Activated CD8-positive, alpha-beta T cell treated with anti-CD3 and anti-CD28 coated beads, Interleukin-2, amount 10 ng/mL, durations not matched to agents 7 days and 5 days (primary cell): ENCODE results near the gene EDEM3. TPM values are rescaled to one million over a fixed set of nuclear protein-coding genes. Genes with fewer than 3 reads are reported as not detected.
A peak's percentile ranks its signal among the peaks of the same experiment; 100 is the strongest.
"Not testable (repeated sequence)": the region's sequence is repeated elsewhere in the genome, so short reads cannot be mapped to it uniquely, and the experiment has no call there.

Experiments
- ATAC-seq: fragments of 150-1000 bp; cut with Tn5 transposase; one replicate; pipeline ENCODE4 v1.10.0; 2021; ENCODE audit warnings: moderate library complexity
- CTCF ChIA-PET: fragments of 350-600 bp; sonication (Branson Sonifier 250); formaldehyde crosslinking; loops from one replicate; lab custom pipeline; 2021; ENCODE audit warnings: antibody characterized with exemption; lab: Charles Lee
- POLR2A ChIA-PET: fragments of 350-600 bp; sonication (Branson Sonifier 250); formaldehyde crosslinking; loops from one replicate; lab custom pipeline; 2021; ENCODE audit warnings: antibody characterized with exemption; lab: Charles Lee
- DNase-seq: peaks from one replicate; pipeline ENCODE4 v3.0.0-alpha.2; 2020
- H3K27ac Mint-ChIP-seq: one replicate; pipeline ENCODE4 v1.8.0; 2021; ENCODE audit warnings: mild to moderate bottlenecking, mixed read lengths
- H3K27me3 Mint-ChIP-seq: one replicate; pipeline ENCODE4 v1.8.0; 2021; ENCODE audit warnings: low read depth, mixed read lengths
- H3K36me3 Mint-ChIP-seq: one replicate; pipeline ENCODE4 v1.8.0; 2021; ENCODE audit warnings: low read depth, mixed read lengths
- H3K4me1 Mint-ChIP-seq: one replicate; pipeline ENCODE4 v1.8.0; 2021; ENCODE audit warnings: low read depth, mixed read lengths
- H3K4me3 Mint-ChIP-seq: one replicate; pipeline ENCODE4 v1.8.0; 2021; ENCODE audit warnings: mild to moderate bottlenecking, mixed read lengths
- H3K9me3 Mint-ChIP-seq: one replicate; pipeline ENCODE4 v1.8.0; 2022; ENCODE audit warnings: mixed read lengths; ENCODE audit not compliant: insufficient read depth
- total RNA-seq, 2 experiments: library from RNA; stranded (reverse); gene quantifications; one replicate each; pipeline ENCODE4 v1.2.3, GENCODE V29; 2021

EDEM3 gene
- total RNA-seq, 2 experiments from 2014 or later, result 20.8 to 28.6 TPM

DNA sequence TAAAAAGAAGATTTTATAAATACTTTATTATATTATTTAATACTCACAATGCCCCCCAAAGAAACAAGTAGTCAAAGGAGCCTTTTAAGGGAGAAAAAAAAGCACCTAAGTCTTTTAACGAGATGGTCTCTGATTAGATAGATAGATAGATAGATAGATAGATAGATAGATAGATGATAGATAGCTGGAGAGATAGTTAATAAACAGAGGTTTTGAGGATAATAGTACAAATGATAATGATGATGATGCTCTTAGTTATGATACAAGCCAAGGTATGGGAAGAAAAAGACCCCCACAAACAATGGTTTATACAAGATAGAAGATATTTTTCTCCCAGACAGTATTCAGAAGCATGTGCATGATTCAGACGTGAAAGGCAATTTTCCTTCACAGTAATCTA is 14.6 kb upstream of the EDEM3 start:
- H3K9me3 Mint-ChIP-seq, result no peaks in the 10 kb centered on the region
- no peaks in the 10 kb centered on the region for H3K4me1 Mint-ChIP-seq
- H3K27me3 Mint-ChIP-seq, result peaks cover 6% of the 10 kb centered on the region
- no peak overlapping the region for H3K4me3 Mint-ChIP-seq
- no peaks in the 10 kb centered on the region for H3K36me3 Mint-ChIP-seq
- DNase-seq (no peak), ATAC-seq (no peak)
- CTCF ChIA-PET, result no interaction called here
- H3K27ac Mint-ChIP-seq, result no peak overlapping the region
- POLR2A ChIA-PET, result no interaction called here

DNA sequence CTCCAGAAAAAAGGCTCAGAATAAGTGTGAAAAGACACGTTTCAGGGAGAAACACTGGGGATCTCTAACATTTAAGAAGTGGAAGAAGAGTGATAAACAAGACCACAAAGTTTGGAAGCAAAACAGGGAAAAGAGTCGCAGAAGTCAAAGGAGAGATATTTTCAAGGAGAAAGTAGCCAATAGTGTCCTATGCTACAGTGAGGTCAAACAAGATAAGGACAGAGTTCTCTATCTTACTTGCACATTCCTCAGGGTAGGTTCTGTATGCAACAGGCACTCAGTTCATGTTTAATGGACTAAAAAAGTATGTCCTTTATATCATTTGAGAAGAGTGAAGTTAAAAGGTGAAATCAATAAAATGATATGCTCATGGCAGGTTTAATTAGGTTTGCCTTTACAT is 13.8 kb upstream of the EDEM3 start:
- Mint-ChIP-seq H3K9me3 (no peaks in the 10 kb centered on the region), H3K36me3 (no peaks in the 10 kb centered on the region), H3K27me3 (peaks cover 6% of the 10 kb centered on the region), H3K4me1 (no peaks in the 10 kb centered on the region), H3K27ac (no peak overlapping the region), H3K4me3 (no peak overlapping the region)
- ChIA-PET POLR2A (no interaction called here), CTCF (no interaction called here)
- ATAC-seq (no peak), DNase-seq (no peak)

DNA sequence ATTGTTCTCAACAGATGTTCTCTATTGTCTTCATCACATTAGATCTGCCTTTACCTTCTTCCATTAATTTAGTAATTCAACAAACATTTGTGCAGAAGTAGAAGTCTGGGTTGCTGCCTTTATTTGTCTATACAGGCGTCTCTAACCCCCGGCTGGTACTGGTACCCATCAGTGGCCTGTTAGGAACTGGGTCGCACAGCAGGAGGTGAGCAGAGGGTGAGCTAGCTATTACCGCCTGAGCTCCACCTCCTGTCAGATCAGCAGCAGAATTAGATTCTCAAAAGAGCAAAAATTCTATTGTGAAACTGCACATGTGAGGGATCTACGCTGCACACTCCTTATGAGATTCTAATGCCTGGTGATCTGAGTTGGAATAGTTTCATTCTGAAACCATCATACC is 12.9 kb upstream of the EDEM3 start:
- Mint-ChIP-seq H3K27ac (no peak overlapping the region), H3K4me3 (no peak overlapping the region), H3K27me3 (peaks cover 6% of the 10 kb centered on the region), H3K36me3 (no peaks in the 10 kb centered on the region), H3K9me3 (no peaks in the 10 kb centered on the region), H3K4me1 (no peaks in the 10 kb centered on the region)
- no peak for ATAC-seq
- CTCF ChIA-PET, result no interaction called here
- DNase-seq, result no peak
- POLR2A ChIA-PET, result no interaction called here

GRCh38 chr1:184764483-184764882 is 9.8 kb upstream of the EDEM3 start:
- no peak overlapping the region for H3K4me3 Mint-ChIP-seq
- no peaks in the 10 kb centered on the region for H3K4me1 Mint-ChIP-seq
- ChIA-PET CTCF (no interaction called here), POLR2A (no interaction called here)
- H3K27ac Mint-ChIP-seq, result no peak overlapping the region
- no peaks in the 10 kb centered on the region for H3K9me3 Mint-ChIP-seq
- no peaks in the 10 kb centered on the region for H3K36me3 Mint-ChIP-seq
- ATAC-seq, result no peak
- H3K27me3 Mint-ChIP-seq, result peaks cover 12% of the 10 kb centered on the region
- DNase-seq, result no peak

DNA sequence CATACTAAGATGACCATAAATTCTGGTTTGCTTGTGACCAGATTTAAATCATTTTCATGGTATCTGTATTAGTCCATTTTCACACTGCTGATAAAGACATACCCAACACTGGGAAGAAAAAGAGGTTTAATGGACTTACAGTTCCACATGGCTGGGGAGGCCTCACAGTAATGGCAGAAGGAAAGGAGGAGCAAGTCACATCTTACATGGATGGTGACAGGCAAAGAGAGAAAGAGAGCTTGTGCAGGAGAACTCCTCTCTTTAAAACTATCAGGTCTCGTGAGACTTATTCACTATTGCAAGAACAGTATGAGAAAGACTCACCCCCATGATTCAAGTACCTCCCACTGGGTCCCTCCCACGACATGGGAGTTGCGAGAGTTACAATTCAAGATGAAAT is 8.9 kb upstream of the EDEM3 start:
- H3K4me1 Mint-ChIP-seq, H3K36me3 Mint-ChIP-seq, POLR2A ChIA-PET, CTCF ChIA-PET, H3K27ac Mint-ChIP-seq, H3K9me3 Mint-ChIP-seq, H3K4me3 Mint-ChIP-seq, DNase-seq, ATAC-seq: not testable (repeated sequence)
- H3K27me3 Mint-ChIP-seq, result peaks cover 12% of the 10 kb centered on the region

DNA sequence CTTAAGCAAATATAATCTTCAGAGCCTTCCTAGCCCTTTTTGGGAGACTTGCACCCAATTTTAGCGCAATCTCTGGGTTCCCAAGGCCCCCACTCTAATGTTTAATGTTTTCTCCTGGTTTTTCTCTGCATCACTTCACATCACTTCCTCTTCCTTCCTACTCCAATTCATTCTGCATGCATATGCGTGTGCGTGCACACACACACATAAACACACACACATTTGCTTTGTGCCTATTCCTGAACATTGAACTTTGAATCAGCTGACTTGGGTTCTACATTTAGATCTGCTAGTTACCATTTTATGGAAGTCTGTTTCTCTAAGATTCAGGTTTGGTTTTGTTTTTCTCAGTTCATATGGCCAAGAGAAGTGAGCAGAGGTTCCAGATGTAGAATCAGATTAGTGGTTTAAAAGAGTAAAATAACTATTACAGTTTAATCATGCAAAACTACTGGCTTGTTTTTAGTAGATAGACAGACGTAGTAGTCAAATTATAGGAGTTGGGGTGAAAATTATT is 7.4 kb upstream of the EDEM3 start:
- no peak for DNase-seq
- POLR2A ChIA-PET, result no interaction called here
- H3K27me3 Mint-ChIP-seq, result peaks cover 13% of the 10 kb centered on the region
- H3K4me1 Mint-ChIP-seq, result no peaks in the 10 kb centered on the region
- CTCF ChIA-PET, result interaction anchor here (1.5 kb wide), 2 partner anchors 18 to 220 kb away, joined by 3 to 6 read pairs; no protein-coding TSS in a partner anchor
- ATAC-seq, result no peak
- H3K9me3 Mint-ChIP-seq, result no peaks in the 10 kb centered on the region
- H3K4me3 Mint-ChIP-seq, result no peak overlapping the region
- no peaks in the 10 kb centered on the region for H3K36me3 Mint-ChIP-seq
- H3K27ac Mint-ChIP-seq, result no peak overlapping the region

DNA sequence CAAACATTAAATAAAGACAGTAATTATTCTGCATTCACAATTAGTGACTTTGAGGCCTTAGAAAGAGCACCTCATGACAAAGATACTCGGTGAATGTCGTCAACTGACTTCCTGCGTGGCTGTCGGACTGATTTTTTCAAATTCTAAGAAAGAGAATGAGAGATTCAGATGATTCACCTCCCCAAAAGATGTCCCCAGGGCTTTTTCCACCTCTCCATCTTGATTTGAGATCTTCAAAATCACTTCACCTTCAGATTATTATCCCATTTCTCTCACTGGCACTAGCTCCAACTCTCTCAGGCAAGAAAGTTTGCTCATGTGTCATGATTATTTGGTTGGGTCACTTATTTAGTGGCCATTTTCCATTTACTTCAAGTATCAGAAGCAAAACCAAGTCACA is 5.0 kb upstream of the EDEM3 start:
- Mint-ChIP-seq H3K27me3 (peaks cover 13% of the 10 kb centered on the region), H3K27ac (no peak overlapping the region), H3K4me1 (peaks cover 12% of the 10 kb centered on the region), H3K9me3 (no peaks in the 10 kb centered on the region), H3K4me3 (no peak overlapping the region), H3K36me3 (no peaks in the 10 kb centered on the region)
- DNase-seq (no peak), ATAC-seq (no peak)
- ChIA-PET POLR2A (no interaction called here), CTCF (no interaction called here)

- ChIA-PET POLR2A (no interaction called here), CTCF (no interaction called here)
- Mint-ChIP-seq H3K9me3 (no peaks in the 10 kb centered on the region), H3K27ac (no peak overlapping the region), H3K4me3 (no peak overlapping the region), H3K36me3 (no peaks in the 10 kb centered on the region), H3K27me3 (peaks cover 13% of the 10 kb centered on the region), H3K4me1 (peaks cover 12% of the 10 kb centered on the region)
- no peak for ATAC-seq
- no peak for DNase-seq
Measured at GRCh38 chr1:184759112-184759511, 4.5 kb upstream of the EDEM3 start.

DNA sequence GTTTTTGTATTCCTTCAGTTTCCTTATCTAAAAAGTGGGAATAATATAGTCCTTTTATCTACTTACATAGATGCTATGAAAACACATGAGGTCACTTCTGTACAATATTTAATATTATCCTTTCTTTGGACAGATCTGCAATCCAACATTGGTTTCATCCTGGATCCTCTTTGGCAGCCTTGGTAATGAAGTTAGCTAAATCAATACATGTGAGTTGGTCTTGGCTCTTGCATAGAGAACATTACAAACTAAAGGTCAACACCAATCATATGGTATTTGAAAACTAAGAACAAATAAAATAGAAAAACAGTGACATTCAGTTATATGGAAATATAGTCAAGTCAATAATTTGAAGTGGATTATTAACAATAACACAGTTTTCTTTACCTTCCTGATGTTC is 3.2 kb upstream of the EDEM3 start:
- Mint-ChIP-seq H3K4me3 (no peak overlapping the region), H3K27ac (no peak overlapping the region), H3K9me3 (no peaks in the 10 kb centered on the region), H3K4me1 (peaks cover 21% of the 10 kb centered on the region), H3K36me3 (peaks cover 8% of the 10 kb centered on the region), H3K27me3 (peaks cover 13% of the 10 kb centered on the region)
- no peak for DNase-seq
- CTCF ChIA-PET, result no interaction called here
- ATAC-seq, result no peak
- POLR2A ChIA-PET, result interaction anchor here (0.6 kb wide), 1 partner anchor 283 kb away, joined by 3 read pairs; no protein-coding TSS in a partner anchor

GRCh38 chr1:184757406-184757805 is 2.7 kb upstream of the EDEM3 start:
- H3K27ac Mint-ChIP-seq, result no peak overlapping the region
- ATAC-seq (no peak), DNase-seq (no peak)
- ChIA-PET CTCF (no interaction called here), POLR2A (no interaction called here)
- H3K27me3 Mint-ChIP-seq, result peaks cover 13% of the 10 kb centered on the region
- peaks cover 11% of the 10 kb centered on the region for H3K36me3 Mint-ChIP-seq
- no peak overlapping the region for H3K4me3 Mint-ChIP-seq
- no peaks in the 10 kb centered on the region for H3K9me3 Mint-ChIP-seq
- peaks cover 26% of the 10 kb centered on the region for H3K4me1 Mint-ChIP-seq

GRCh38 chr1:184755226-184756065 is 788 bp upstream of the EDEM3 start:
- DNase-seq, result peak; percentile 45
- POLR2A ChIA-PET, result interaction anchor here (0.7 to 2.2 kb wide), 7 partner anchors 9 to 219 kb away, joined by 3 to 14 read pairs (median 3); partner anchors contain the start of gene NIBAN1

More at GRCh38 chr1:184755226-184756065, 788 bp upstream of the EDEM3 start:
- peaks cover 11% of the 10 kb centered on the region for H3K36me3 Mint-ChIP-seq
- H3K27me3 Mint-ChIP-seq, result peaks cover 12% of the 10 kb centered on the region
- H3K4me3 Mint-ChIP-seq, result peak overlapping the region; percentile 81
- H3K9me3 Mint-ChIP-seq, result no peaks in the 10 kb centered on the region
- CTCF ChIA-PET, result interaction anchor here (0.6 to 3.5 kb wide), 5 partner anchors 12 to 227 kb away, joined by 3 to 12 read pairs (median 4); no protein-coding TSS in a partner anchor
- H3K4me1 Mint-ChIP-seq, result peaks cover 32% of the 10 kb centered on the region
- peak overlapping the region; percentile 96 for H3K27ac Mint-ChIP-seq
- ATAC-seq, result no peak
